ENCODE results near the gene CHAT.

DNA sequence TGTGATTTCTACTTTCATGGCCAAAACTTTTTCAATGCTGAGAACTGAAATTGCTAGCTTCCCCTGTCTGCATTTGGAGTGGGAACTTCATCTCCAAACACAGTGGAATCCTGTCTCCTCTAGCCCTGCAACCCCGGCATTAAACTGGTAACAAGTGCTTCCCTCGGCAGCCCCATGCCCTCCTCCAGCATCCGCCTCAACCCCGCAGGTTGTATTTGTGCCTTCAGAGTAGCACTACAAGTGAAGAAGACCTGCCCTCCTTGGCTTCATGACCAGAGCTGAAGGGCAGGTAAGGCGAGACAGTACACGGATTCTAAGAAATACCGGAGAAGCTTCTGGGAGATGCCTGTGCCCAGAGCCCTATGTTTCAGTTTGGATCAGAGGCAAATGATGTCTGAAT lies 82.5 kb downstream of the CHAT start:
- TF ChIP-seq, protein P1, sequence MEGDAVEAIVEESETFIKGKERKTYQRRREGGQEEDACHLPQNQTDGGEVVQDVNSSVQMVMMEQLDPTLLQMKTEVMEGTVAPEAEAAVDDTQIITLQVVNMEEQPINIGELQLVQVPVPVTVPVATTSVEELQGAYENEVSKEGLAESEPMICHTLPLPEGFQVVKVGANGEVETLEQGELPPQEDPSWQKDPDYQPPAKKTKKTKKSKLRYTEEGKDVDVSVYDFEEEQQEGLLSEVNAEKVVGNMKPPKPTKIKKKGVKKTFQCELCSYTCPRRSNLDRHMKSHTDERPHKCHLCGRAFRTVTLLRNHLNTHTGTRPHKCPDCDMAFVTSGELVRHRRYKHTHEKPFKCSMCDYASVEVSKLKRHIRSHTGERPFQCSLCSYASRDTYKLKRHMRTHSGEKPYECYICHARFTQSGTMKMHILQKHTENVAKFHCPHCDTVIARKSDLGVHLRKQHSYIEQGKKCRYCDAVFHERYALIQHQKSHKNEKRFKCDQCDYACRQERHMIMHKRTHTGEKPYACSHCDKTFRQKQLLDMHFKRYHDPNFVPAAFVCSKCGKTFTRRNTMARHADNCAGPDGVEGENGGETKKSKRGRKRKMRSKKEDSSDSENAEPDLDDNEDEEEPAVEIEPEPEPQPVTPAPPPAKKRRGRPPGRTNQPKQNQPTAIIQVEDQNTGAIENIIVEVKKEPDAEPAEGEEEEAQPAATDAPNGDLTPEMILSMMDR (tag by site-specific recombination; IDR thresholded peaks at IDR 0.05) = no peak
- no peak for TF ChIP-seq ZNF76 (tag by site-specific recombination; IDR thresholded peaks at IDR 0.05; ENCODE audit: borderline replicate concordance, low read depth)
- TF ChIP-seq, protein P2, sequence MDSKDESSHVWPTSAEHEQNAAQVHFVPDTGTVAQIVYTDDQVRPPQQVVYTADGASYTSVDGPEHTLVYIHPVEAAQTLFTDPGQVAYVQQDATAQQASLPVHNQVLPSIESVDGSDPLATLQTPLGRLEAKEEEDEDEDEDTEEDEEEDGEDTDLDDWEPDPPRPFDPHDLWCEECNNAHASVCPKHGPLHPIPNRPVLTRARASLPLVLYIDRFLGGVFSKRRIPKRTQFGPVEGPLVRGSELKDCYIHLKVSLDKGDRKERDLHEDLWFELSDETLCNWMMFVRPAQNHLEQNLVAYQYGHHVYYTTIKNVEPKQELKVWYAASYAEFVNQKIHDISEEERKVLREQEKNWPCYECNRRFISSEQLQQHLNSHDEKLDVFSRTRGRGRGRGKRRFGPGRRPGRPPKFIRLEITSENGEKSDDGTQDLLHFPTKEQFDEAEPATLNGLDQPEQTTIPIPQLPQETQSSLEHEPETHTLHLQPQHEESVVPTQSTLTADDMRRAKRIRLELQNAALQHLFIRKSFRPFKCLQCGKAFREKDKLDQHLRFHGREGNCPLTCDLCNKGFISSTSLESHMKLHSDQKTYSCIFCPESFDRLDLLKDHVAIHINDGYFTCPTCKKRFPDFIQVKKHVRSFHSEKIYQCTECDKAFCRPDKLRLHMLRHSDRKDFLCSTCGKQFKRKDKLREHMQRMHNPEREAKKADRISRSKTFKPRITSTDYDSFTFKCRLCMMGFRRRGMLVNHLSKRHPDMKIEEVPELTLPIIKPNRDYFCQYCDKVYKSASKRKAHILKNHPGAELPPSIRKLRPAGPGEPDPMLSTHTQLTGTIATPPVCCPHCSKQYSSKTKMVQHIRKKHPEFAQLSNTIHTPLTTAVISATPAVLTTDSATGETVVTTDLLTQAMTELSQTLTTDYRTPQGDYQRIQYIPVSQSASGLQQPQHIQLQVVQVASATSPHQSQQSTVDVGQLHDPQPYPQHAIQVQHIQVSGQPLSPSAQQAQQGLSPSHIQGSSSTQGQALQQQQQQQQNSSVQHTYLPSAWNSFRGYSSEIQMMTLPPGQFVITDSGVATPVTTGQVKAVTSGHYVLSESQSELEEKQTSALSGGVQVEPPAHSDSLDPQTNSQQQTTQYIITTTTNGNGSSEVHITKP (tag by site-specific recombination; IDR thresholded peaks at IDR 0.05) = no peak
- TF ChIP-seq, protein P3, sequence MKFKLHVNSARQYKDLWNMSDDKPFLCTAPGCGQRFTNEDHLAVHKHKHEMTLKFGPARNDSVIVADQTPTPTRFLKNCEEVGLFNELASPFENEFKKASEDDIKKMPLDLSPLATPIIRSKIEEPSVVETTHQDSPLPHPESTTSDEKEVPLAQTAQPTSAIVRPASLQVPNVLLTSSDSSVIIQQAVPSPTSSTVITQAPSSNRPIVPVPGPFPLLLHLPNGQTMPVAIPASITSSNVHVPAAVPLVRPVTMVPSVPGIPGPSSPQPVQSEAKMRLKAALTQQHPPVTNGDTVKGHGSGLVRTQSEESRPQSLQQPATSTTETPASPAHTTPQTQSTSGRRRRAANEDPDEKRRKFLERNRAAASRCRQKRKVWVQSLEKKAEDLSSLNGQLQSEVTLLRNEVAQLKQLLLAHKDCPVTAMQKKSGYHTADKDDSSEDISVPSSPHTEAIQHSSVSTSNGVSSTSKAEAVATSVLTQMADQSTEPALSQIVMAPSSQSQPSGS (tag by site-specific recombination; IDR thresholded peaks at IDR 0.05; ENCODE audit: low read depth) = no peak
- TF ChIP-seq, protein P4, sequence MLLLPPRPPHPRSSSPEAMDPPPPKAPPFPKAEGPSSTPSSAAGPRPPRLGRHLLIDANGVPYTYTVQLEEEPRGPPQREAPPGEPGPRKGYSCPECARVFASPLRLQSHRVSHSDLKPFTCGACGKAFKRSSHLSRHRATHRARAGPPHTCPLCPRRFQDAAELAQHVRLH (tag by site-specific recombination; IDR thresholded peaks at IDR 0.05) = no peak
- TF ChIP-seq, protein P5, sequence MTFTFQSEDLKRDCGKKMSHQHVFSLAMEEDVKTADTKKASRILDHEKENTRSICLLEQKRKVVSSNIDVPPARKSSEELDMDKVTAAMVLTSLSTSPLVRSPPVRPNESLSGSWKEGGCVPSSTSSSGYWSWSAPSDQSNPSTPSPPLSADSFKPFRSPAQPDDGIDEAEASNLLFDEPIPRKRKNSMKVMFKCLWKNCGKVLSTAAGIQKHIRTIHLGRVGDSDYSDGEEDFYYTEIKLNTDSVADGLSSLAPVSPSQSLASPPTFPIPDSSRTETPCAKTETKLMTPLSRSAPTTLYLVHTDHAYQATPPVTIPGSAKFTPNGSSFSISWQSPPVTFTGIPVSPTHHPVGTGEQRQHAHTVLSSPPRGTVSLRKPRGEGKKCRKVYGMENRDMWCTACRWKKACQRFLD (tag by site-specific recombination; IDR thresholded peaks at IDR 0.05) = no peak
- no peak for TF ChIP-seq TCF7L2 (IDR thresholded peaks at IDR 0.05; ENCODE audit: borderline replicate concordance, low read depth, low read length)
- TF ChIP-seq, protein P6, sequence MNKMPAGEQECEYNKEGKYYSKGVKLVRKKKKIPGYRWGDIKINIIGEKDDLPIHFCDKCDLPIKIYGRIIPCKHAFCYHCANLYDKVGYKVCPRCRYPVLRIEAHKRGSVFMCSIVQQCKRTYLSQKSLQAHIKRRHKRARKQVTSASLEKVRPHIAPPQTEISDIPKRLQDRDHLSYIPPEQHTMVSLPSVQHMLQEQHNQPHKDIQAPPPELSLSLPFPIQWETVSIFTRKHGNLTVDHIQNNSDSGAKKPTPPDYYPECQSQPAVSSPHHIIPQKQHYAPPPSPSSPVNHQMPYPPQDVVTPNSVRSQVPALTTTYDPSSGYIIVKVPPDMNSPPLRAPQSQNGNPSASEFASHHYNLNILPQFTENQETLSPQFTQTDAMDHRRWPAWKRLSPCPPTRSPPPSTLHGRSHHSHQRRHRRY (tag by site-specific recombination; IDR thresholded peaks at IDR 0.05) = no peak
- TF ChIP-seq ZNF560 (tag by site-specific recombination; IDR thresholded peaks at IDR 0.05; ENCODE audit: borderline replicate concordance) = no peak
- no peak for TF ChIP-seq HOXA7 (CRISPR knock-in tag; IDR thresholded peaks at IDR 0.05; ENCODE audit: borderline replicate concordance)
